H1 (cell line): ENCODE data around the gene NLRP7. TPM values are rescaled to one million over a fixed set of nuclear protein-coding genes. Genes with fewer than 3 reads are reported as not detected.
A peak's percentile ranks its signal among the peaks of the same experiment; 100 is the strongest.

Source experiments
- JUND ChIP-seq: IDR thresholded peaks from 2 replicates; pipeline ENCODE4 v1.6.1; 2011; ENCODE audit warnings: mild to moderate bottlenecking, improper control_type of control experiment, low read length
- NANOG ChIP-seq: IDR thresholded peaks from 2 replicates; pipeline ENCODE4 v1.6.1; 2011; ENCODE audit warnings: low read length, low read depth, mild to moderate bottlenecking, inconsistent platforms; ENCODE audit not compliant: insufficient read depth, poor library complexity, severe bottlenecking
- POU5F1 ChIP-seq: IDR thresholded peaks from 2 replicates; pipeline ENCODE4 v1.6.1; 2011; ENCODE audit warnings: low read depth, mild to moderate bottlenecking, low read length, moderate library complexity
- RAD21 ChIP-seq, 2 experiments: IDR thresholded peaks in 1 of 2; conservative IDR thresholded peaks in 1 of 2; 2 replicates each; pipeline ENCODE4 v1.6.1; 2011; ENCODE audit warnings: low read depth in 2 of 2, low read length in 2 of 2, improper control_type of control experiment in 1 of 2, inconsistent platforms in 1 of 2, mild to moderate bottlenecking in 1 of 2, moderate library complexity in 1 of 2
- RXRA ChIP-seq: IDR thresholded peaks from 2 replicates; pipeline ENCODE4 v1.6.1; 2011; ENCODE audit warnings: low read depth, mild to moderate bottlenecking, low read length, moderate library complexity; ENCODE audit not compliant: insufficient read depth
- TCF12 ChIP-seq: IDR thresholded peaks from 2 replicates; pipeline ENCODE4 v1.6.1; 2011; ENCODE audit warnings: low read depth, mild to moderate bottlenecking, low read length
- polyA plus RNA-seq, 7 experiments: library from polyadenylated mRNA; depleted of rRNA in 3 of 7; stranded (reverse) in 5 of 7; unstranded in 2 of 7; fragments of >200 nt in 5 of 7; fragments of 200-250 nt in 2 of 7; gene quantifications; 1 replicate in 5 of 7; 2 replicates in 1 of 7; 4 replicates in 1 of 7; pipeline versions ENCODE4 v1.2.1 to v1.2.3, GENCODE V29; 2011 to 2013; ENCODE audit warnings: missing spikeins in 2 of 7, mixed read lengths in 2 of 7
- total RNA-seq: library from RNA; stranded (reverse); fragmentation: NEBNext Ultra II Directional; extraction: Animal tissue kit (Norgen Biotek cat#: 25700); gene quantifications from 2 replicates; pipeline ENCODE4 v1.2.1, GENCODE V29; 2021

NLRP7 gene
- total and polyA plus RNA-seq, 2 of the 8 experiments (the other 6 are each of a cell fraction or from before 2014, with no cell fraction given): 0.91 to 1.2 TPM

- TF ChIP-seq RAD21 (IDR thresholded peaks at IDR 0.05 in 1 of 2, conservative IDR thresholded peaks at IDR 0.05 in 1 of 2; ENCODE audit: low read depth in 2 of 2, low read length in 2 of 2): 0 out of 4 replicates have a peak, but pooled peaks of 1 of the 2 experiments have one; percentile 2
- 0 out of 2 replicates have a peak, but pooled peaks have one; percentile 16 for TF ChIP-seq POU5F1
- TF ChIP-seq RXRA: no peak
- peak; percentile 99 for TF ChIP-seq TCF12
- peak; percentile 51; the same call in 1 of the 2 replicates for TF ChIP-seq JUND
- peak; percentile 87 for TF ChIP-seq NANOG
Measured at GRCh38 chr19:54893406-54893805, 53.9 kb downstream of the NLRP7 start (continued).
